HG03469 (cell line): Measurements from ENCODE around the gene ZPBP.
"Not testable (repeated sequence)": the region's sequence is repeated elsewhere in the genome, so short reads cannot be mapped to it uniquely, and the experiment has no call there.

Experiments used
- ATAC-seq: cut with Tn5 transposase; IDR thresholded peaks from one replicate; pipeline ENCODE4 v1.9.1; 2021; ENCODE audit warnings: mild to moderate bottlenecking, moderate library complexity, moderate number of reproducible peaks; ENCODE audit not compliant: unreplicated experiment

ZPBP gene

DNA sequence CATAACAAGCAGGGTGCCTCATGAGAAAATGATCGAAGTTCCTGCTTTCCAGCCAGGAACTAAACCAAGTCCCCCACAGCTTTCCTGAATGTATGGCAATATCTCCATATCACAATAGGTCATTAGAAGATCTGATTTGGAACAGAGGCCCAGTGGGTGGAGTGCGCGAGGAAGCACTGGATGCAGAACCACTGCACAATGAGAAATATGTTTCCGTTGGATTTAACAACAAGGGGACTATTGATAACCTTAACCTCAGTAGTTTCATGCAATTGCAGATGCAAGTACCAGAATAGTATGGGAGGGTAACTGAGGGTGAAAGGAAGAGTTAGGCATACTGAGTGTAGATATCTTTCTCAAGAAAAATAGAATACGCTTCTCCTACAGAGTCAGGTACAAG lies 45.3 kb downstream of the ZPBP start:
- ATAC-seq = no peak

DNA sequence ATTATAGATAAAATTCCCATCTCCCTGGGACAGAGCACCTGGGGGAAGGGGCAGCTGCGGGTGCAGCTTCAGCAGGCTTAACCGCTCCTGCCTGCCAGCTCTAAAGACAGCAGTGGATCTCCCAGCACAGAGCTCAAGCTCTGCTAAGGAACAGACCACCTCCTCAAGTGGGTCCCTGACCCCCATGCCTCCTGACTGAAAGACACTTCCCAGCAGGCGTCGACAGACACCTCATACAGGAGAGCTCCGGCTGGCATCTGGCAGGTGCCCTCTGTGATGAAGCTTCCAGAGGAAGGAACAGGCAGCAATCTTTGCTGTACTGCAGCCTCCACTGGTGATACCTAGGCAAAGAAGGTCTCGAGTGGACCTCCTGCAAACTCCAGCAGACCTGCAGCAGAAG lies 51.9 kb downstream of the ZPBP start:
- not testable (repeated sequence) for ATAC-seq

DNA sequence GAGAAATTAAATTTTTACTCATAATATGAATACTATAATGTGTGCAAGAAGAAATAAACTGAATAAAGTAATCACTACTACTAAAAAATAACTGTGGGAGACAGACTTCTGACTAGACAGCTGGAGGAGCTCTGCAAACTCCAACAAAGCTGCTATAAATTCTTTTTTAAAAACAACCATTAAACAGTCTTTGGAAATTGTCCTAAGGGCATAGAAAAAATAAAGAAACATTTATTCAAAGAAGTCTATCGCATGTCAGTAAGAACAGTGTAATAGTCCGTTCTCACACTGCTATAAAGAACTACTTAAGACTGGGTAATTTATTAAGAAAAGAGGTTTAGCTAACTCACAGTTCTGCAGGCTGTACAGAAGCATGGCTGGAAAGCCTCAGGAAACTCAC lies 56.0 kb downstream of the ZPBP start:
- no peak for ATAC-seq

DNA sequence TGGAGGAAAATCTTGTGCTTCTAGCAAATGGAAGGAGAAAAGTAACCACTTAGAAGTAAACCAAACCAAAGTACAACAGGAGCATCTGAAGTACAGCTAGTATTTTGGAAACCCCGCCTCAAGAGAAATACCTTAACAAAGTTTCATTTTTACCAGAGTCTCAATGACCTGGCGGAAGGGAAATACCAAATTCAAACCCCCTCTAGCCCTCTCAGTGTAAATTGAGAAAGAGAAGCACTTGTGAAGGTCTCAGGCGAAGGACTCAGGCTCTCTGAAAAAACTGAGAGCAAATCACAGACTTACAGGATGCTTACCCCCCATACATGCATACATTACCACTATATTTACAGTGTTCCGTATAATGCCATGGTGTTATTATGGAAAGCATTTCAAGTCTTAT lies 70.1 kb downstream of the ZPBP start:
- ATAC-seq = peak; percentile 42

DNA sequence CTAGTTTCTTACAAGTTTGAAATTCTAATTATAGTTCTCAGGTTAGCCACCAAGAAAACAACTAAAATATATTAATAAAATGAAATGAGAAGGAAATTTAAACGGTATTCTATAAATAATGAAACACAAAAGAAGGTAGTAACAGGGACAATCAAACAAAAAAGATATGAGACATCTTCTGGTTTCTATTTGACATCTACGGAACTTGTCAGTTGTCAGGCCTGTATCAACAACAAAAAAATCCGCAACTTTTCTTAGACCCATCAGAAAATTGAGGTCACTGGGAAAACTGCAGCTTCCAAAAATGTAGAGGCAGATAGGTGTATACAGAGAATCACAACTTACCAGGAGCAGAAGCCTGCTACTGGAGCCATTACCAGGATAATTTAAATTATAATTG lies 70.6 kb downstream of the ZPBP start:
- ATAC-seq = no peak

DNA sequence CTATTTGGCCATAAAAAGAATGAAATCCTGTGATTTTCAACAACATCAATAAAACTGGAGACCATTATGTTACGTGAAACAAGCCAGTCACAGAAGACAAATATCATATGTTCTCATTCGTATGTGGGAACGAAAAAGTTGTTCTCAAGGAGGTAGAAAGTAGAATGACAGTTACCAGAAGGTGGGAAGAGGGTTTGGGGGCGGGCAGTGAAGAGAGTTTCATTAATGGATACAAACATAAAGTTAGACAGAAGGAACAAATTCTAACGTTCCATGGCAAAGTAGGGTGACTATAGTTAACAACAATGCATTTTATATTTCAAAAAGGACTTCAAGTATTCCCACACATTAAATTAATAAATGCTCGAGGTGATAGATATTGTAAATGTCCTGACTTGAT lies 97.4 kb downstream of the ZPBP start:
- no peak for ATAC-seq

DNA sequence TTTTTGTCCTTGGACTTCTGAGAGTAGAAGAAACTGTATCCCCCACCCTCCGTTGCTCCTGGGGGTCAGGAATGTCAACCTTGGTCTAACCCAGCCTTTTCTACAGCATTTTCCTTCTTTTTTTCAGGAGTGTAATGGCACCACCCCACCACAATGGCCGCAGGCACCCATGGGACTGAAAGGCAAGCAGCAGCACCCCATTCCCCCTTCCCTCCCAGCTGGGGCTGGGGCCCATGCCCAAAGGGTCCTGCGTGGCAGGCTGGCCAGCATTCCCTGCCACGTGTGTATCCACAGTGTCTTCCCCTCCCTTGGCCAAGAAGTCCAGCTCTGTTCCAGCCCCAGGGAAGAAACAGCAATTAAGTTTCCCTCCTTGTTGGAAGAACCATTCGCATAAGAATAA lies 106.9 kb downstream of the ZPBP start:
- no peak for ATAC-seq

DNA sequence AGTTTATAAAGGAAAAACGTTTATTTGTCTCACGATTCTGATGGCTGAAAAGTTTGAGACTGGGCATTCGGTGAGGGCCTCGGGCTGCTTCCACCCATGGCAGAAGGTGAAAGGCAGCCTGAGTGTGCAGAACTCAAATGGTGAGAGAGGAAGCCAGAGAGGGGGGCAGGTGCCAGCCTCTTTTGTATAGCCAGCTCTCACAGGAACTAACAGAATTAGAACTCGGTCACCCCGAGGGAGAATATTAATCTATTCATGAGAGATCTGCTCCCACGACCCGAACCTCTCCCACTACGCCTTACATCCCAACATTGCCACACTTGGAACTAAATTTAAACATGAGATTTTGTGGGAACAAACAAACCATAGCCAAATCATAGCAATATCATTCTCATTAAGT lies 112.6 kb downstream of the ZPBP start:
- no peak for ATAC-seq

DNA sequence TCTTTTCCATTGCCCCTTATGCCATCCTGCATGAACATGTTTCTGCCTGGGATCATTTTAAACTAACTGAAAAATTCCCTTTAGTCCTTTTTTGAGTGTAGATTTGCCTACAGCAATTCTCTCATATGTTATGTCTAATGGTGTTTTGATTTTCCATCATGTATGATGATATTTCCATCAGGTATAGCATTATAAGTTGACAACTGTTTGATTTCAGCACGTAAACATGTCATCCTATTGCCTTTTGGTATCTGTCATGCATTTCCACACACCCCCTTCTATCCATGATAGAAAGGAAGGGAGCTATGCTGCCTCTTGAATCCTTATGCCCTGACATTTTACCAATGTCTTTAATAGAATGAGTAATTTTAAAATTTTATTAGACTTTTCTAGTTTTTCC lies 116.8 kb downstream of the ZPBP start:
- no peak for ATAC-seq

DNA sequence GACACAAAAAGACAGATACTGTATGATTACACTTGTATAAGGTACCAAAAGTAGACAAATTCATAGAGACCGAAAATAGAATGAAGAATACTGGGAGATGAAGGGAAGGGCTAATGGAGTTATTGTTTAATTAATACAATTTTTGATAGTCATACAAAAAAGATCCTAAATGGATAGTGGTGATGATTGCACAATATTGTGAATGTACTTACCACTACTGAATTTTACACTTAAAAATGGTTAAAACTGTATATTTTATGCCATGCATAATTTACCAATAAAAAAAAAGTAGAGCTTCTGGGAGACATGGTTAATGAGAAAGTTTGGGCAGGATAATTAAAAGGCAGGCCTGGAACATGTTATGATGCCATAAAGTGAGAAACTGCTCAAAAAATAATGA lies 119.0 kb downstream of the ZPBP start:
- no peak for ATAC-seq

DNA sequence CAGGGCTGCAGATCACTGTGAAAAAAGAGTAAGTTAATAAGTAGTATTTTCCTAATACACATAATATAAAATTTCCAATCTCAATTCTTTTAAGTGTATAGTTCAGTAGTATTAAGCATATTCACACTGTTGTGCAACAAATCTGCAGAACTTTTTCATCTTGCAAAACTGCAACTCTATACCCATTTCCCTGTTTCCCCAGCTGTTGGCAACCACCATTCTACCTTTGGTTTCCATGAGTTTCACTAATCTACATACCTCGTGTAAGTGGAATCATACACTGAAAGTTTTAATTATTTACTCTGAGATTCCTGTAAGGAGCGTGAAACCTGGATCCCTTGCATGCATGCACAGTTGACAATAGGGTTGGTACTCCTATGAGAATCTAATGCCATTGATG lies 155.4 kb downstream of the ZPBP start:
- no peak for ATAC-seq

DNA sequence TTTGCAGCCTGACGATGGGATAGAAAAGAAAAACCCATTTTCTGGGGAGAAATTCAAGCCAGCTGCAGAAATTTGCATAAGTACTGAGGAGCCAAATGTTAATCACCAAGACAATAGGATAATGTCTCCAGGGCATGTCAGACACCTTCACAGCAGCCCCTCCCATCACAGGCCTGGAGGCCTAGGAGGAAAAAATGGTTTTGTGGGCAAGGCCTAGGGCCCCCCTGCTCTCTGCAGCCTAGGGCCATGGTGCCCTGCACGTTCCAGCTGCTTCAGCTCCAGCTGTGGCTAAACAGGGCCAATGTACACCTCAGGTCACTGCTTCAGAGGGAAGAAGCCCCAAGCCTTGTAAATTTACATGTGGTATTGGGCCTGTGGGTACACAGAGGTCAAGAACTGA lies 161.4 kb downstream of the ZPBP start:
- ATAC-seq = no peak

DNA sequence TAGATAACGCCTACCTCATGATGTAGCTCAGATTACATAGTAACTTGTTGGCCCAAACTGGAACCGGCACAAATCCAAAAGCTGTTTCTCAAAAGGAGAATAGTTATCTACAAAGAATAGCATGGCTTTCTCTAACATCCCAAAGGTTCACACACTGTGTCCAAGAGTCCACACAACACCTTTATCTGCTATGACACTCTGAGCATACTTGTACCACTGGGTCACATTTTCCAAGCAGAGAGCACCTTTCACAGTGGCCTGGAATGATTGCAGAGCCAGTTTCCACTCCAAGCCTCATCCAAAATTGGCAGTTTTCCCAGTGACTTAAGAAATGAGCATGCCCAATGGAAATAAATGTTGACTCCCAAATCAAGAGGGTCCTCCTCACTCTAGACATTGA lies 164.3 kb downstream of the ZPBP start:
- ATAC-seq = no peak

DNA sequence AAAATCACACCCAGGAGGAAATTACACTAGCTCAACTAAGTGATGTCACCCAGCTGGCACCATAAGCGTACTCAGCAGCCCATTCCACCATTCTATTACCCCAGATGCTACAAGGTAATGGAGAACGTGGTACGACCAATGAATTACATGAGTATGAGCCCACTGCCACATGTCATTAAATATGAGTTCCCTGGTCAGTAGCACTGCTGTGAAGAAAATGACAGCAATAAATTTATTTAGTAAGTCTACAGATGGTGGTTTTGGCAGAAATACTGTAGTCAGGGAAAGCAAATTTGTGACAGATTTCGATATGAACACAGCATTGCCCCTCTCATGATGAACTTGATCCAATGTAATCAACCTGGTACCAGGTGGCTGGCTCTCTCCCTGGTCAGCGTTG lies 165.4 kb downstream of the ZPBP start:
- ATAC-seq = no peak

DNA sequence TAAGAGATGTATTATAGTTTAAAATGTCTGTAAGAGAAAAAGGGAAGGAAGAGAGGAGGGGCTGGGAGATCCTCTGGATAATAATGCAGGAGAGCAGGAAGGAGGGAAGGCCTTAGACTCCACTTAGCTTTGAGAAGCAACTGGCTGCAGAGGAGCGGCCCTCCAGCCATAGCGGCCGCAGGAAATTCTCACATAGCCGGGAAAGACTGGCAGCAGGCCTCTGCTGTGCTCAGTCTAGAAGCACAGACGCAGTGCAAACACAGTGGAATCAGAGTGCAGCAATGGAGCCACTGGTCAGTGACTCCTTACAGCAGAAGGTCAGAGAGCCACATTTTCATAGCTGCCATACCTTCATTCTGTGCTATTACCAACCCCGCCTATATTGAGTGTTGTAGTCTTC lies 166.3 kb downstream of the ZPBP start:
- ATAC-seq = no peak

DNA sequence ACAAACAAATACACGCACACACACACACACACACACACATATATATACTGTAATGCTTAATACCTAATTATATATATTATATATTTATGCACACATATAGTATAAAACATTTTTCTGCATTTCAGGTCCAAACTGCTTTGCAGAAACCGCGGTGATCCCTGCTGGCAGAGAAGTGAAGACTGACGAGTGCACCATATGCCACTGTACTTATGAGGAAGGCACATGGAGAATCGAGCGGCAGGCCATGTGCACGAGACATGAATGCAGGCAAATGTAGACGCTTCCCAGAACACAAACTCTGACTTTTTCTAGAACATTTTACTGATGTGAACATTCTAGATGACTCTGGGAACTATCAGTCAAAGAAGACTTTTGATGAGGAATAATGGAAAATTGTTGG lies 181.1 kb downstream of the ZPBP start:
- ATAC-seq = no peak

DNA sequence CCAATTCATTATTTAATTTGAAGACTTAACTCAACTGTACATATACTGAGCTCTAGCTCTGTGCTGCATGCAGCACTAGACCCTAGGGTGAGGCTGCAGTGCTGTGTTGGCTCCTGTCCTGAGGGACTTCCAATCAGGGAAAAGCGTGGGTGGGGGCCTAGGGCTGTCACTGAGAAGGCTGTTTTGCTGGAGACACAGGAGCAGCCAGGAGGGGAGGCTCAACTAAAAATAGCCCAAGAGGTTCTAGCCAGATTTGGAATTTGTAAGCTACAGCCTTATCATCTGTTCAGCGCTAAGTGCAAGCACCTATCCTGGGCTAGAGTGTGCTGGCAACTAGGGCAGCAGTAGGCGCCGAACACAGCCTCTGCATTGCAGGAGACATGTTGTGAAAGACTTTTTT lies 198.5 kb downstream of the ZPBP start:
- ATAC-seq = no peak

DNA sequence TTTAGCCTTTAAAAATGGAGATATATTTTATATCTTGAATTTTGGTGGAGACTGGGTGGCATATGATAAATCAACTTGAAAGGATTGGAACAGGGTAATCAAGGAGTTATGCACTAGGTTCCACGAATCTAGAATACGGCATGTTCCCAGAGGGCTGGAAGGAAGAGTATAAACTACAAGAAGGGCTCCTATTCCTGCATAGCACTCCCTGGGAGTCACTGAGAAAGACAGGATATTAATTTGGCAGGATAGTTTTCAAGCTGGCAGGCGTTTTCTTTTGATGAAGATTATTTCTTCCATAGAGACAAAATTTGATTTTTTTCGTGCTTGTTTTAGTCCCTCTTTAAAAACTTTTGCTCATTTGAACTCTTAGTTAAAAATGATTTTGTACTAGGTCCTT lies 199.9 kb downstream of the ZPBP start:
- ATAC-seq = no peak

DNA sequence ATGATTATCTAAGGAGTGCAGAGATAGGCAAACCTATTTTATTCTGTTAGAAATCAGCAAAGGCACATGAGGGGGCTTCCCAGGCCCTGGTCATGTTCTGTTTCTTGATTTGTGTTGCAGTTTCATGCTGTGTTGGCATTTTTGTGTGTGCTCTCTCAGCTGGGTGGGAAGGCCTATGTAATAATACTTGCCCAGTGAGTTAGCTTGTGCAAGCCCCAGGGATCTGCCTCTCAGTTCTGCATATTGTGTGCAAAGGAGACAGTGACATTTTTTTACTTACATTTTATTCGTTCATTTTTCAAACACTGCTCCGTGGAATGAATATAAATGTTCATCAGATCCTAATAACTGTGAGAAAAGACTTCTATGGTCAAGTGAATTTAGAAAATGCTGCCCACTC lies 200.6 kb downstream of the ZPBP start:
- ATAC-seq = no peak
